ENCODE results near the gene CNTNAP2. TPM values are rescaled to one million over a fixed set of nuclear protein-coding genes. Genes with fewer than 3 reads are reported as not detected.

CNTNAP2 gene
- total and polyA plus RNA-seq, 4 donors: 0.14 to 2.3 (median 1.1) TPM

DNA sequence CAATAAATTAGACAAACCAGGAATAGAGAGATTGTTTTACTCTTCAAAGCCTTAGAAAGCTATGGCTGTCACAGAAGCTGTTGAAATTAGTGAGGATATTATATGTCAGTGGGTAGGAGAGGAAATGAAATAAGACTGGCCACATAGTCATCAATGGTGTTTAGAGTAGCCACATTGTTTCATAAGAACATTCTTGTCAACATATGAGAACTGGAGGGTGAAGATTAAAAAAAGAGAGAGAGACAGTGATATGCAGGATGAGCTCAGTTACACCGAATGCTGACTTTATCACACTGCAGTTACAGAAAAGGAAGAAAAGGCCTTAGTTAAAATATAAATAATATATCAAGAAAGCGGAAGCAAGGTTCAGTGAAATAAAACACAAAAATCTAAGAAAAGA, 412.0 kb downstream of the CNTNAP2 start:
- no peak for TF ChIP-seq HNF4G (IDR thresholded peaks at IDR 0.05)
- TF ChIP-seq, protein P1, sequence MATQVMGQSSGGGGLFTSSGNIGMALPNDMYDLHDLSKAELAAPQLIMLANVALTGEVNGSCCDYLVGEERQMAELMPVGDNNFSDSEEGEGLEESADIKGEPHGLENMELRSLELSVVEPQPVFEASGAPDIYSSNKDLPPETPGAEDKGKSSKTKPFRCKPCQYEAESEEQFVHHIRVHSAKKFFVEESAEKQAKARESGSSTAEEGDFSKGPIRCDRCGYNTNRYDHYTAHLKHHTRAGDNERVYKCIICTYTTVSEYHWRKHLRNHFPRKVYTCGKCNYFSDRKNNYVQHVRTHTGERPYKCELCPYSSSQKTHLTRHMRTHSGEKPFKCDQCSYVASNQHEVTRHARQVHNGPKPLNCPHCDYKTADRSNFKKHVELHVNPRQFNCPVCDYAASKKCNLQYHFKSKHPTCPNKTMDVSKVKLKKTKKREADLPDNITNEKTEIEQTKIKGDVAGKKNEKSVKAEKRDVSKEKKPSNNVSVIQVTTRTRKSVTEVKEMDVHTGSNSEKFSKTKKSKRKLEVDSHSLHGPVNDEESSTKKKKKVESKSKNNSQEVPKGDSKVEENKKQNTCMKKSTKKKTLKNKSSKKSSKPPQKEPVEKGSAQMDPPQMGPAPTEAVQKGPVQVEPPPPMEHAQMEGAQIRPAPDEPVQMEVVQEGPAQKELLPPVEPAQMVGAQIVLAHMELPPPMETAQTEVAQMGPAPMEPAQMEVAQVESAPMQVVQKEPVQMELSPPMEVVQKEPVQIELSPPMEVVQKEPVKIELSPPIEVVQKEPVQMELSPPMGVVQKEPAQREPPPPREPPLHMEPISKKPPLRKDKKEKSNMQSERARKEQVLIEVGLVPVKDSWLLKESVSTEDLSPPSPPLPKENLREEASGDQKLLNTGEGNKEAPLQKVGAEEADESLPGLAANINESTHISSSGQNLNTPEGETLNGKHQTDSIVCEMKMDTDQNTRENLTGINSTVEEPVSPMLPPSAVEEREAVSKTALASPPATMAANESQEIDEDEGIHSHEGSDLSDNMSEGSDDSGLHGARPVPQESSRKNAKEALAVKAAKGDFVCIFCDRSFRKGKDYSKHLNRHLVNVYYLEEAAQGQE (IDR thresholded peaks at IDR 0.05): no peak
- TF ChIP-seq HNF4A (conservative IDR thresholded peaks at IDR 0.05): no peak
- no peak for TF ChIP-seq EGR1 (IDR thresholded peaks at IDR 0.05; ENCODE audit: low read depth in 2 of 2)
- TF ChIP-seq FOXA2 (IDR thresholded peaks at IDR 0.05): no peak
- no peaks in the 10 kb centered on the region for H3K36me3 ChIP-seq (ENCODE audit: control insufficient read depth in 4 of 4, insufficient read depth in 3 of 4, low read depth in 1 of 4, low read length in 3 of 4)
- 74% methylated on average over 2 of the region's 2 CpGs for WGBS
- H3K4me1 ChIP-seq (ENCODE audit: control insufficient read depth in 4 of 4, insufficient read depth in 4 of 4, low read length in 3 of 4): no peaks in the 10 kb centered on the region
- no peaks in the 10 kb centered on the region for H3K9me3 ChIP-seq (ENCODE audit: control insufficient read depth in 4 of 4, low read length in 3 of 4)
- DNase-seq (ENCODE audit: low spot score): no peak
- no peaks in the 10 kb centered on the region for H3K27me3 ChIP-seq (ENCODE audit: control insufficient read depth in 4 of 4, insufficient read depth in 4 of 4, low read length in 3 of 4)
- no peak overlapping the region for H3K4me3 ChIP-seq (ENCODE audit: low read depth in 1 of 3, low read length in 3 of 3)
- no peak overlapping the region for H3K9ac ChIP-seq (ENCODE audit: low read depth in 1 of 2, low read length in 2 of 2)
- H3K27ac ChIP-seq (ENCODE audit: low read depth in 1 of 2, low read length in 2 of 2): no peak overlapping the region

- Histone ChIP-seq H3K9ac (ENCODE audit: low read depth in 1 of 2, low read length in 2 of 2) (no peak overlapping the region), H3K4me3 (ENCODE audit: low read depth in 1 of 3, low read length in 3 of 3) (no peak overlapping the region), H3K36me3 (ENCODE audit: control insufficient read depth in 4 of 4, insufficient read depth in 3 of 4, low read depth in 1 of 4, low read length in 3 of 4) (no peaks in the 10 kb centered on the region), H3K4me1 (ENCODE audit: control insufficient read depth in 4 of 4, insufficient read depth in 4 of 4, low read length in 3 of 4) (no peaks in the 10 kb centered on the region), H3K9me3 (ENCODE audit: control insufficient read depth in 4 of 4, low read length in 3 of 4) (peaks cover 0 to 2% (median 0%) of the 10 kb centered on the region in 4 donors), H3K27ac (ENCODE audit: low read depth in 1 of 2, low read length in 2 of 2) (no peak overlapping the region), H3K27me3 (ENCODE audit: control insufficient read depth in 4 of 4, insufficient read depth in 4 of 4, low read length in 3 of 4) (peaks cover 0 to 3% (median 0%) of the 10 kb centered on the region in 4 donors)
- WGBS: 21% methylated on average over 1 of the region's 1 CpG
- no peak for DNase-seq (ENCODE audit: low spot score)
- no peak for TF ChIP-seq HNF4G (IDR thresholded peaks at IDR 0.05)
- no peak for TF ChIP-seq JUND (IDR thresholded peaks at IDR 0.05)
- no peak for TF ChIP-seq RAD21 (IDR thresholded peaks at IDR 0.05)
- TF ChIP-seq, protein P1 (IDR thresholded peaks at IDR 0.05): no peak
- no peak for TF ChIP-seq GABPA (IDR thresholded peaks at IDR 0.05 in 1 of 2, conservative IDR thresholded peaks at IDR 0.05 in 1 of 2)
- TF ChIP-seq FOXA1 (IDR thresholded peaks at IDR 0.05): no peak
- TF ChIP-seq TAF1 (conservative IDR thresholded peaks at IDR 0.05): no peak
- no peak for TF ChIP-seq YY1 (IDR thresholded peaks at IDR 0.05)
Measured at GRCh38 chr7:146539836-146540235, 423.2 kb downstream of the CNTNAP2 start.

DNA sequence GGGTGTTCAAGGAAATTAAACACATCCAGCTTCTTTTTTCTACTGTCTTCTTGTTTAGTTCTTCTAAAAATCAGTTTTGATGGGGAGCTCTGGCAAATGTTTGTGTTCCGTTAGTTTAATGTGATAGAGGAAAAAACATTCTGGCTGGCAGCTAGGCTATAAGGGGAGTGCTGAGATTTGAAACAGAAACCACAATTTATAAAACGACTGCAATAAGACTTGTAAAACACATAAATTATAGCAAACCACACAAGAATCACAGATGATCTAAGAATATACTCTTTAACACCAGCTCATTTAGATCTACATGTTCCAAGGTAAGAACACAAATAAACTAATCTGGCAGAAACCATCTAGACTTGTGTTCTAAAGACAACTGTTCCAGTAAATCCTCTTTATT, 425.5 kb downstream of the CNTNAP2 start:
- DNase-seq (ENCODE audit: low spot score): no peak
- no peak for TF ChIP-seq HNF4G (IDR thresholded peaks at IDR 0.05)
- no peak for TF ChIP-seq EGR1 (IDR thresholded peaks at IDR 0.05; ENCODE audit: low read depth in 2 of 2)
- TF ChIP-seq HNF4A (conservative IDR thresholded peaks at IDR 0.05): no peak
- no peak for TF ChIP-seq MAX (IDR thresholded peaks at IDR 0.05)
- TF ChIP-seq, protein P1 (IDR thresholded peaks at IDR 0.05): no peak
- no peak for TF ChIP-seq YY1 (IDR thresholded peaks at IDR 0.05)
- TF ChIP-seq FOXA1 (IDR thresholded peaks at IDR 0.05): no peak
- no peak for TF ChIP-seq RAD21 (IDR thresholded peaks at IDR 0.05)
- TF ChIP-seq TAF1 (conservative IDR thresholded peaks at IDR 0.05): no peak
- peaks cover 0 to 3% (median 0%) of the 10 kb centered on the region in 4 donors for H3K9me3 ChIP-seq (ENCODE audit: control insufficient read depth in 4 of 4, low read length in 3 of 4)
- no peak overlapping the region for H3K27ac ChIP-seq (ENCODE audit: low read depth in 1 of 2, low read length in 2 of 2)
- H3K9ac ChIP-seq (ENCODE audit: low read depth in 1 of 2, low read length in 2 of 2): no peak overlapping the region
- H3K27me3 ChIP-seq (ENCODE audit: control insufficient read depth in 4 of 4, insufficient read depth in 4 of 4, low read length in 3 of 4): peaks cover 0 to 3% (median 0%) of the 10 kb centered on the region in 4 donors
- H3K4me1 ChIP-seq (ENCODE audit: control insufficient read depth in 4 of 4, insufficient read depth in 4 of 4, low read length in 3 of 4): no peaks in the 10 kb centered on the region
- no peak overlapping the region for H3K4me3 ChIP-seq (ENCODE audit: low read depth in 1 of 3, low read length in 3 of 3)
- 52% methylated on average over 2 of the region's 2 CpGs for WGBS
- no peaks in the 10 kb centered on the region for H3K36me3 ChIP-seq (ENCODE audit: control insufficient read depth in 4 of 4, insufficient read depth in 3 of 4, low read depth in 1 of 4, low read length in 3 of 4)
